DOHH2 (cell line): ENCODE data around the gene ANKS1B.

Experiments used
- H3F3A ChIP-seq: fragments of 200-600 bp; sonication (generic), shearing (Covaris generic); 2 replicates; pipeline ENCODE4 v1.6.0; 2016; ENCODE audit warnings: antibody characterized with exemption, mild to moderate bottlenecking; ENCODE audit not compliant: control insufficient read depth, insufficient read depth
- H3K27ac ChIP-seq: fragments of 200-600 bp; sonication (generic); 2 replicates; pipeline ENCODE4 v1.5.1; 2014; ENCODE audit warnings: low read depth, mild to moderate bottlenecking, low read length, moderate library complexity
- H3K27me3 ChIP-seq: fragments of 200-600 bp; sonication (generic); 2 replicates; pipeline ENCODE4 v1.6.1; 2014; ENCODE audit warnings: mild to moderate bottlenecking, low read length, mixed read lengths; ENCODE audit not compliant: control insufficient read depth
- H3K36me3 ChIP-seq: fragments of 200-600 bp; sonication (generic); 2 replicates; pipeline ENCODE4 v1.6.1; 2014; ENCODE audit warnings: mild to moderate bottlenecking, low read length, moderate library complexity, mixed read lengths; ENCODE audit not compliant: control insufficient read depth
- H3K4me1 ChIP-seq: fragments of 200-600 bp; sonication (generic); 2 replicates; pipeline ENCODE4 v1.6.1; 2014; ENCODE audit warnings: mild to moderate bottlenecking, low read length, mixed read lengths; ENCODE audit not compliant: control insufficient read depth
- H3K4me2 ChIP-seq: fragments of 200-600 bp; sonication (generic); 2 replicates; pipeline ENCODE4 v1.6.0; 2014; ENCODE audit warnings: mild to moderate bottlenecking, low read length, moderate library complexity
- H3K4me3 ChIP-seq: fragments of 200-600 bp; sonication (generic); 2 replicates; pipeline ENCODE4 v1.5.1; 2014; ENCODE audit warnings: mild to moderate bottlenecking, low read length, mixed read lengths
- H3K79me2 ChIP-seq: fragments of 200-600 bp; sonication (generic); 2 replicates; pipeline ENCODE4 v1.6.1; 2014; ENCODE audit warnings: mild to moderate bottlenecking, low read length, mixed read lengths; ENCODE audit not compliant: control insufficient read depth
- H3K9me2 ChIP-seq: fragments of 200-600 bp; sonication (generic); replicated peaks from 2 replicates; pipeline ENCODE4 v1.6.1; 2014; ENCODE audit warnings: mild to moderate bottlenecking, low read length, mixed read lengths; ENCODE audit not compliant: control insufficient read depth
- H3K9me3 ChIP-seq: fragments of 200-600 bp; sonication (generic); 2 replicates; pipeline ENCODE4 v1.6.1; 2014; ENCODE audit warnings: antibody characterized with exemption, low read length, mixed read lengths; ENCODE audit not compliant: control insufficient read depth, insufficient read depth
- H4K20me1 ChIP-seq: fragments of 200-600 bp; sonication (generic); 2 replicates; pipeline ENCODE4 v1.6.0; 2014; ENCODE audit warnings: low read depth, mild to moderate bottlenecking, antibody characterized with exemption, low read length, moderate library complexity; ENCODE audit not compliant: control insufficient read depth, insufficient read depth
- CTCF ChIP-seq: fragments of 200-600 bp; sonication (generic); IDR thresholded peaks from one replicate; pipeline ENCODE4 v1.5.1; 2014; ENCODE audit warnings: antibody characterized with exemption, mild to moderate bottlenecking, low read depth, low read length; ENCODE audit not compliant: poor library complexity, severe bottlenecking
- EZH2phosphoT487 ChIP-seq: fragments of 200-600 bp; sonication (generic); IDR thresholded peaks from 2 replicates; pipeline ENCODE4 v1.6.1; 2017; ENCODE audit warnings: borderline replicate concordance, mild to moderate bottlenecking, antibody characterized with exemption, low read length, moderate library complexity, mixed read lengths

The ANKS1B gene

GRCh38 chr12:99418379-99418778 lies 566.4 kb downstream of the ANKS1B start:
- Histone ChIP-seq H3F3A (no peaks in the 10 kb centered on the region), H3K4me3 (no peak overlapping the region), H3K9me2 (no peaks in the 10 kb centered on the region), H3K27ac (no peak overlapping the region), H3K27me3 (no peaks in the 10 kb centered on the region), H3K9me3 (peaks cover 16% of the 10 kb centered on the region; the same call in 1 of the 2 replicates), H4K20me1 (no peaks in the 10 kb centered on the region), H3K79me2 (no peaks in the 10 kb centered on the region), H3K4me1 (peaks cover 4% of the 10 kb centered on the region; the same call in 1 of the 2 replicates), H3K36me3 (peaks cover 6% of the 10 kb centered on the region; the same call in 1 of the 2 replicates), H3K4me2 (no peak overlapping the region)
- no peak for TF ChIP-seq CTCF
- TF ChIP-seq EZH2phosphoT487: no peak

DNA sequence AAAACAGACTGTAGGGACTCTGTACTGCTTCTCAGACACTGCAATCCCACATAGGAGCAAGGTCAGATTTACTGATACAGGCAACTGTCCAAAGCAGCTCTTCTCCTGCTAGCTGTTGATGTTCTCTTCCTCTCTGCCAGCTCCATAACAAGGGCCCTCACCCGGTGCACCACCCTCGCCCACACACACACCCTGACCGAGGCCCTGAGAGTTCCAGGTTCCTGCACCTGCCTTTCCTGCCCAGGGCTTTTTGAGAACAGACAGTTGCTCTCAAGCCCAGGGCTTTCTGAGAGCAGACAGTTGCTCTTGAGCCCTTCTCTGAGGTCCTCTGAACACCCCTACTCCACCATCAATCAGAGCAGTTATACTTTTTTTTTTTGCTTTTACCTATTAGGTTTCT lies 571.0 kb downstream of the ANKS1B start:
- Histone ChIP-seq H3K9me3 (peaks cover 28% of the 10 kb centered on the region; the same call in 1 of the 2 replicates), H3K27me3 (no peaks in the 10 kb centered on the region), H3F3A (no peaks in the 10 kb centered on the region), H3K79me2 (no peaks in the 10 kb centered on the region), H3K36me3 (peaks cover 4% of the 10 kb centered on the region; the same call in 1 of the 2 replicates), H3K9me2 (no peaks in the 10 kb centered on the region), H3K4me1 (no peaks in the 10 kb centered on the region), H3K27ac (no peak overlapping the region), H4K20me1 (no peaks in the 10 kb centered on the region), H3K4me2 (no peak overlapping the region), H3K4me3 (no peak overlapping the region)
- TF ChIP-seq CTCF: no peak
- TF ChIP-seq EZH2phosphoT487: no peak

DNA sequence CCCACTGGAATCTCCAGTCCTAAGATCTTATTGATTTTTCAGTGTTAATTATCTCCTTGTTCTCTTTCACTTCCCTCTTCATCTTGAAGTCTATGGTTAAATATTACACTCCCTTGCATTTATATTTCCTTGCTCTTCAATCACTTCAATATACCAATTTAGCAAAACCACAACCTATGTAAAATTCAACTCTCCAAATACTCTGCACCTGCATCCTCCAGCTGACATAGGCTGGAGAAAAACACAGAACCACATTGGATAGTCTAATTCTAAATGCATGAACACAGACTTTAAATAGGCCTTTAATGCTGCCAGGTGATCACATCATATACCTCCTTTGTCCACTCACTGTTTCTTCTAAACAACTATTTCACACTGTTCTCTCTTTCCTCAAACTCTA lies 591.0 kb downstream of the ANKS1B start:
- Histone ChIP-seq H3K9me3 (peaks cover 59% of the 10 kb centered on the region), H3K36me3 (peaks cover 86% of the 10 kb centered on the region), H3K9me2 (no peaks in the 10 kb centered on the region), H3K79me2 (no peaks in the 10 kb centered on the region), H3K27me3 (no peaks in the 10 kb centered on the region), H4K20me1 (no peaks in the 10 kb centered on the region), H3F3A (peaks cover 38% of the 10 kb centered on the region), H3K27ac (peak overlapping the region; percentile 98), H3K4me2 (peak overlapping the region; percentile 79), H3K4me3 (peak overlapping the region; percentile 66), H3K4me1 (peaks cover 75% of the 10 kb centered on the region)
- TF ChIP-seq CTCF: no peak
